ENCODE measurements around the gene SEC14L5.
"Not testable (repeated sequence)": the region's sequence is repeated elsewhere in the genome, so short reads cannot be mapped to it uniquely, and the experiment has no call there.

SEC14L5 gene

GRCh38 chr16:5036228-5037156 is 78.4 kb downstream of the SEC14L5 start:
- no peak for DNase-seq (ENCODE audit: low spot score)

GRCh38 chr16:5040451-5040850 is 82.3 kb downstream of the SEC14L5 start:
- no peak for DNase-seq (ENCODE audit: low spot score)

GRCh38 chr16:5041600-5042133 is 83.5 kb downstream of the SEC14L5 start:
- DNase-seq (ENCODE audit: low spot score): no peak

GRCh38 chr16:5042574-5043171 is 84.5 kb downstream of the SEC14L5 start:
- DNase-seq (ENCODE audit: low spot score): no peak

GRCh38 chr16:5044011-5044540 is 85.9 kb downstream of the SEC14L5 start:
- no peak for DNase-seq (ENCODE audit: low spot score)

- not testable (repeated sequence) for DNase-seq (ENCODE audit: low spot score)
Observed at GRCh38 chr16:5044581-5044980, 86.5 kb downstream of the SEC14L5 start.

GRCh38 chr16:5045499-5046115 is 87.5 kb downstream of the SEC14L5 start:
- DNase-seq (ENCODE audit: low spot score): no peak

GRCh38 chr16:5046914-5047313 is 88.8 kb downstream of the SEC14L5 start:
- DNase-seq (ENCODE audit: low spot score): no peak

- no peak for DNase-seq (ENCODE audit: low spot score)
Observed at GRCh38 chr16:5054876-5055865, 97.0 kb downstream of the SEC14L5 start.

- DNase-seq (ENCODE audit: low spot score): peak; percentile 24
Observed at GRCh38 chr16:5056352-5056751, 98.2 kb downstream of the SEC14L5 start.

- DNase-seq (ENCODE audit: low spot score): no peak
Observed at GRCh38 chr16:5058476-5058875, 100.3 kb downstream of the SEC14L5 start.

GRCh38 chr16:5059386-5060072 is 101.4 kb downstream of the SEC14L5 start:
- DNase-seq (ENCODE audit: low spot score): no peak

- no peak for DNase-seq (ENCODE audit: low spot score)
Observed at GRCh38 chr16:5060073-5060641, 102.0 kb downstream of the SEC14L5 start.

GRCh38 chr16:5062051-5062450 is 103.9 kb downstream of the SEC14L5 start:
- DNase-seq (ENCODE audit: low spot score): no peak

GRCh38 chr16:5062790-5063765 is 104.9 kb downstream of the SEC14L5 start:
- no peak for DNase-seq (ENCODE audit: low spot score)

- DNase-seq (ENCODE audit: low spot score): no peak
Observed at GRCh38 chr16:5064915-5065314, 106.8 kb downstream of the SEC14L5 start.

GRCh38 chr16:5065326-5065725 is 107.2 kb downstream of the SEC14L5 start:
- DNase-seq (ENCODE audit: low spot score): no peak

- DNase-seq (ENCODE audit: low spot score): no peak
Observed at GRCh38 chr16:5065813-5066212, 107.7 kb downstream of the SEC14L5 start, which contains the start of gene C16orf89. C16orf89 (minus strand) TSS chr16:5065956; CDS start chr16:5065908, 48 bp downstream.

GRCh38 chr16:5066511-5066910 is 108.4 kb downstream of the SEC14L5 start:
- no peak for DNase-seq (ENCODE audit: low spot score)
